Urinary bladder (tissue), 4 donors: ENCODE measurements around the gene TFEB. TPM values are rescaled to one million over a fixed set of nuclear protein-coding genes. Genes with fewer than 3 reads are reported as not detected.

Source experiments
- DNase-seq: peaks from one replicate; pipeline ENCODE4 v3.0.0-alpha.2; 2015; ENCODE audit errors: extremely low spot score
- H3K27ac ChIP-seq: one replicate; pipeline ENCODE4 v1.5.1; 2013; ENCODE audit warnings: low read depth, mild to moderate bottlenecking, moderate library complexity
- H3K36me3 ChIP-seq: one replicate; pipeline ENCODE4 v1.6.1; 2013; ENCODE audit warnings: mild to moderate bottlenecking, moderate library complexity; ENCODE audit not compliant: insufficient read depth
- H3K4me1 ChIP-seq: one replicate; pipeline ENCODE4 v1.6.1; 2013; ENCODE audit warnings: mild to moderate bottlenecking, moderate library complexity; ENCODE audit not compliant: insufficient read depth
- H3K4me3 ChIP-seq: one replicate; pipeline ENCODE4 v1.5.1; 2013; ENCODE audit warnings: low read depth, low read length
- WGBS: extraction: QIAGEN DNeasy Blood & Tissue Kit; methylation state at CpG from one replicate; pipeline ENCODE4 v1.1.7; 2013; 5-methylcytosine and 5-hydroxymethylcytosine counted together
- polyA plus RNA-seq: library from polyadenylated mRNA; stranded (reverse); fragments of 200-250 nt; gene quantifications from one replicate; pipeline ENCODE4 v1.2.3, GENCODE V29; 2013
- total RNA-seq: library from RNA; depleted of rRNA; stranded (reverse); fragments of >200 nt; gene quantifications from one replicate; pipeline ENCODE4 v1.2.3, GENCODE V29; 2014
- donor health status: healthy with polysubstance abuse.
- donor health status: healthy.

TFEB gene
- total and polyA plus RNA-seq, 2 donors = 4.3 to 25.4 TPM

GRCh38 chr6:41684311-41685180 lies 50.9 kb downstream of the TFEB start:
- DNase-seq = no peak
- Histone ChIP-seq H3K27ac (no peak overlapping the region), H3K4me3 (no peak overlapping the region), H3K4me1 (peaks cover 1% of the 10 kb centered on the region), H3K36me3 (peaks cover 2% of the 10 kb centered on the region)
- 89% methylated on average over 25 of the region's 25 CpGs for WGBS

- no peak for DNase-seq
- Histone ChIP-seq H3K4me1 (peaks cover 1% of the 10 kb centered on the region), H3K4me3 (peak overlapping the region; percentile 37), H3K27ac (no peak overlapping the region), H3K36me3 (peaks cover 2% of the 10 kb centered on the region)
- 11% methylated on average over 38 of the region's 38 CpGs for WGBS
Measured at GRCh38 chr6:41683523-41684310, 51.7 kb downstream of the TFEB start.

- 7% methylated on average over 18 of the region's 18 CpGs for WGBS
- Histone ChIP-seq H3K27ac (no peak overlapping the region), H3K36me3 (peaks cover 2% of the 10 kb centered on the region), H3K4me1 (peaks cover 1% of the 10 kb centered on the region), H3K4me3 (peak overlapping the region; percentile 37)
- DNase-seq = no peak
Measured at GRCh38 chr6:41683273-41683522, 52.2 kb downstream of the TFEB start.

- Histone ChIP-seq H3K4me3 (peak overlapping the region; percentile 37), H3K27ac (no peak overlapping the region)
- DNase-seq = no peak
Measured at GRCh38 chr6:41682497-41683272, 52.7 kb downstream of the TFEB start.

GRCh38 chr6:41682056-41682477 lies 53.3 kb downstream of the TFEB start:
- 5% methylated on average over 9 of the region's 9 CpGs for WGBS
- Histone ChIP-seq H3K27ac (no peak overlapping the region), H3K4me1 (peaks cover 1% of the 10 kb centered on the region), H3K36me3 (peaks cover 2% of the 10 kb centered on the region), H3K4me3 (no peak overlapping the region)
- DNase-seq = peak; percentile 77

More at GRCh38 chr6:41682497-41683272, 52.7 kb downstream of the TFEB start:
- 44% methylated on average over 31 of the region's 31 CpGs for WGBS
- H3K4me1 ChIP-seq = peaks cover 1% of the 10 kb centered on the region
- H3K36me3 ChIP-seq = peaks cover 2% of the 10 kb centered on the region

GRCh38 chr6:41680182-41680965 lies 55.0 kb downstream of the TFEB start:
- H3K4me1 ChIP-seq = peaks cover 1% of the 10 kb centered on the region
- no peak overlapping the region for H3K4me3 ChIP-seq
- H3K36me3 ChIP-seq = no peaks in the 10 kb centered on the region
- 82% methylated on average over 11 of the region's 11 CpGs for WGBS
- H3K27ac ChIP-seq = no peak overlapping the region
- no peak for DNase-seq

GRCh38 chr6:41679696-41680095 lies 55.7 kb downstream of the TFEB start:
- peaks cover 1% of the 10 kb centered on the region for H3K4me1 ChIP-seq
- WGBS = 96% methylated on average over 9 of the region's 9 CpGs
- H3K27ac ChIP-seq = no peak overlapping the region

GRCh38 chr6:41678511-41679084 lies 56.8 kb downstream of the TFEB start:
- 83% methylated on average over 8 of the region's 8 CpGs for WGBS
- Histone ChIP-seq H3K36me3 (no peaks in the 10 kb centered on the region), H3K27ac (no peak overlapping the region), H3K4me3 (no peak overlapping the region), H3K4me1 (peaks cover 1% of the 10 kb centered on the region)
- no peak for DNase-seq

More at GRCh38 chr6:41679696-41680095, 55.7 kb downstream of the TFEB start:
- no peak overlapping the region for H3K4me3 ChIP-seq
- DNase-seq = no peak
- H3K36me3 ChIP-seq = no peaks in the 10 kb centered on the region

GRCh38 chr6:41677124-41677921 lies 58.1 kb downstream of the TFEB start:
- no peak overlapping the region for H3K4me3 ChIP-seq
- 75% methylated on average over 25 of the region's 25 CpGs for WGBS
- peaks cover 1% of the 10 kb centered on the region for H3K4me1 ChIP-seq
- DNase-seq = no peak
- H3K27ac ChIP-seq = no peak overlapping the region
- no peaks in the 10 kb centered on the region for H3K36me3 ChIP-seq

GRCh38 chr6:41676431-41676830 lies 59.0 kb downstream of the TFEB start:
- 83% methylated on average over 5 of the region's 5 CpGs for WGBS
- H3K4me1 ChIP-seq = no peaks in the 10 kb centered on the region
- no peak for DNase-seq
- H3K27ac ChIP-seq = no peak overlapping the region
- H3K36me3 ChIP-seq = no peaks in the 10 kb centered on the region
- H3K4me3 ChIP-seq = no peak overlapping the region

GRCh38 chr6:41675992-41676391 lies 59.4 kb downstream of the TFEB start:
- Histone ChIP-seq H3K36me3 (no peaks in the 10 kb centered on the region), H3K4me3 (no peak overlapping the region), H3K27ac (no peak overlapping the region), H3K4me1 (no peaks in the 10 kb centered on the region)
- no peak for DNase-seq
- 91% methylated on average over 6 of the region's 6 CpGs for WGBS

GRCh38 chr6:41675176-41675775 lies 60.1 kb downstream of the TFEB start:
- Histone ChIP-seq H3K4me1 (no peaks in the 10 kb centered on the region), H3K27ac (no peak overlapping the region), H3K4me3 (no peak overlapping the region), H3K36me3 (no peaks in the 10 kb centered on the region)
- 86% methylated on average over 6 of the region's 6 CpGs for WGBS
- no peak for DNase-seq
